HepG2 (cell line): Measurements from ENCODE around the gene CLDN9. TPM values are rescaled to one million over a fixed set of nuclear protein-coding genes. Genes with fewer than 3 reads are reported as not detected.
A peak's percentile ranks its signal among the peaks of the same experiment; 100 is the strongest.

Source experiments
- ATAC-seq: fragments of 200-7000 bp; cut with Tn5 transposase; 3 replicates; pipeline ENCODE4 v1.9.1; 2020; ENCODE audit warnings: mild to moderate bottlenecking, moderate library complexity
- BruUV-seq: library from RNA; stranded (reverse); fragments of 400-500 nt; replicated peaks from 2 replicates; lab custom pipeline; 2021; lab: Mats Ljungman, UMichigan
- CTCF ChIA-PET: fragments of 300-600 bp; formaldehyde crosslinking; extraction: SDS; loops from one replicate; lab custom pipeline; 2021; ENCODE audit warnings: low total read pairs, inconsistent platforms, low intra/inter-chr PET ratio; lab: Yijun Ruan, JAX
- POLR2A ChIA-PET: fragments of 350-600 bp; sonication (Branson Sonifier 250); formaldehyde crosslinking; loops from one replicate; lab custom pipeline; 2020; ENCODE audit warnings: antibody characterized with exemption, inconsistent platforms; lab: Yijun Ruan, JAX
- DNase-seq: peaks from one replicate; pipeline ENCODE4 v3.0.0-alpha.2; 2015; ENCODE audit warnings: low spot score
- FAIRE-seq: peaks from 3 replicates; lab custom pipeline; 2011; peaks lifted over from hg19 to GRCh38; lab: Jason Lieb, UNC
- H2AFZ ChIP-seq: one replicate; pipeline ENCODE4 v1.6.1; 2011; ENCODE audit warnings: low read length, inconsistent platforms
- H3K27ac ChIP-seq: fragments of 300-600 bp; 3 replicates; pipeline ENCODE4 v1.8.0; 2011; ENCODE audit warnings: mixed run types, mild to moderate bottlenecking, mixed read lengths, low read length, inconsistent platforms; ENCODE audit not compliant: insufficient read depth; ENCODE audit errors: extremely low read length
- H3K27me3 ChIP-seq, 2 experiments: fragments of 200-600 bp in 1 of 2; 2 replicates in 1 of 2; 3 replicates in 1 of 2; pipeline versions ENCODE4 v1.6.0 to v1.8.0; 2011; ENCODE audit warnings: low read length in 2 of 2, mild to moderate bottlenecking in 2 of 2, moderate library complexity in 2 of 2, inconsistent platforms in 1 of 2; ENCODE audit not compliant: insufficient read depth in 2 of 2, control insufficient read depth in 1 of 2
- H3K36me3 ChIP-seq, 2 experiments: fragments of 200-600 bp in 1 of 2; replicated peaks in 1 of 2; 2 replicates in 1 of 2; 3 replicates in 1 of 2; pipeline versions ENCODE4 v1.5.1 to v1.8.0; 2011; ENCODE audit warnings: low read length in 2 of 2, inconsistent platforms in 1 of 2; ENCODE audit not compliant: insufficient read depth in 2 of 2, control insufficient read depth in 1 of 2
- H3K4me1 ChIP-seq: 2 replicates; pipeline ENCODE4 v1.5.1; 2012; ENCODE audit warnings: low read length, inconsistent platforms; ENCODE audit not compliant: insufficient read depth
- H3K4me2 ChIP-seq: 2 replicates; pipeline ENCODE4 v1.6.0; 2011; ENCODE audit warnings: low read depth, low read length, inconsistent platforms
- H3K4me3 ChIP-seq, 3 experiments: fragments of 200-600 bp in 1 of 3; sonication (generic), shearing (Covaris generic) in 1 of 3; replicated peaks in 1 of 3; 2 replicates each; pipeline ENCODE4 v1.5.1; 2011 to 2016; ENCODE audit warnings: low read length in 3 of 3, inconsistent platforms in 2 of 3, low read depth in 2 of 3, mild to moderate bottlenecking in 2 of 3, control low read depth in 1 of 3, mixed read lengths in 1 of 3; ENCODE audit not compliant: insufficient read depth in 1 of 3
- H3K79me2 ChIP-seq: one replicate; pipeline ENCODE4 v1.6.1; 2011; ENCODE audit warnings: low read length, inconsistent platforms; ENCODE audit not compliant: insufficient read depth
- H3K9ac ChIP-seq: 2 replicates; pipeline ENCODE4 v1.6.0; 2011; ENCODE audit warnings: mild to moderate bottlenecking, low read depth, low read length, inconsistent platforms; ENCODE audit not compliant: insufficient read depth
- H3K9me3 ChIP-seq: 2 replicates; pipeline ENCODE4 v1.5.1; 2012; ENCODE audit warnings: mild to moderate bottlenecking, low read length
- H4K20me1 ChIP-seq: 2 replicates; pipeline ENCODE4 v1.6.0; 2011; ENCODE audit warnings: inconsistent platforms, mild to moderate bottlenecking, low read length, moderate library complexity; ENCODE audit not compliant: insufficient read depth
- AGO2 ChIP-seq: fragments of 200-400 bp; formaldehyde crosslinking; optimal IDR thresholded peaks from 2 replicates; pipeline ENCODE3; 2017; ENCODE audit warnings: mild to moderate bottlenecking, low read depth, low read length, moderate library complexity
- POLR2G ChIP-seq: fragments of 200-400 bp; formaldehyde crosslinking; IDR thresholded peaks from 2 replicates; pipeline ENCODE4 v1.6.1; 2018; ENCODE audit warnings: mild to moderate bottlenecking, low read depth, low read length, moderate library complexity
- ZNF263 ChIP-seq: sonication (generic); formaldehyde crosslinking; IDR thresholded peaks from 2 replicates; pipeline ENCODE4 v1.4.0; 2020; ENCODE audit warnings: missing genetic modification reagents
- ZNF777 ChIP-seq: sonication (generic); formaldehyde crosslinking; IDR thresholded peaks from 2 replicates; pipeline ENCODE4 v1.4.0; 2020; ENCODE audit warnings: missing genetic modification reagents
- WGBS: methylation state at CpG from one replicate; pipeline ENCODE4 v1.1.6; 2017; ENCODE audit warnings: low lambda C conversion rate; 5-methylcytosine and 5-hydroxymethylcytosine counted together
- in situ Hi-C: cut with HindIII; loops from 2 replicates; pipeline ENCODE4 v1.10.0; 2017; ENCODE audit warnings: low pct_unique_long_range_greater_than_20kb; ENCODE audit not compliant: extremely low pct_ligation_motif_present
- intact Hi-C: fragments of 100-400 bp; cut with micrococcal nuclease; formaldehyde crosslinking; loops from one replicate; pipeline ENCODE4 v1.10.0; 2022; ENCODE audit not compliant: unreplicated experiment
- polyA plus RNA-seq, 8 experiments: library from polyadenylated mRNA; depleted of rRNA in 3 of 8; stranded (reverse) in 7 of 8; unstranded in 1 of 8; fragments of >200 nt; fragmentation: Illumina TruSeq in 4 of 8; extraction: Trizol in 4 of 8; gene quantifications; 2 replicates each; pipeline versions ENCODE4 v1.2.1 to v1.2.3, GENCODE V29; 2011 to 2016; ENCODE audit warnings: low read depth in 4 of 8, missing spikeins in 1 of 8, mixed read lengths in 1 of 8; ENCODE audit not compliant: insufficient read depth in 1 of 8
- total RNA-seq, 5 experiments: library from RNA; depleted of rRNA; stranded (reverse); fragments of >200 nt; fragmentation: Illumina TruSeq; extraction: Trizol; gene quantifications; 2 replicates each; pipeline ENCODE4 v1.2.3, GENCODE V29; 2016; ENCODE audit warnings: low read depth in 1 of 5

The CLDN9 gene
- total and polyA plus RNA-seq, 2 of the 13 experiments (the other 11 are each of a cell fraction or from before 2014, with no cell fraction given) = 0.15 to 0.26 TPM

DNA sequence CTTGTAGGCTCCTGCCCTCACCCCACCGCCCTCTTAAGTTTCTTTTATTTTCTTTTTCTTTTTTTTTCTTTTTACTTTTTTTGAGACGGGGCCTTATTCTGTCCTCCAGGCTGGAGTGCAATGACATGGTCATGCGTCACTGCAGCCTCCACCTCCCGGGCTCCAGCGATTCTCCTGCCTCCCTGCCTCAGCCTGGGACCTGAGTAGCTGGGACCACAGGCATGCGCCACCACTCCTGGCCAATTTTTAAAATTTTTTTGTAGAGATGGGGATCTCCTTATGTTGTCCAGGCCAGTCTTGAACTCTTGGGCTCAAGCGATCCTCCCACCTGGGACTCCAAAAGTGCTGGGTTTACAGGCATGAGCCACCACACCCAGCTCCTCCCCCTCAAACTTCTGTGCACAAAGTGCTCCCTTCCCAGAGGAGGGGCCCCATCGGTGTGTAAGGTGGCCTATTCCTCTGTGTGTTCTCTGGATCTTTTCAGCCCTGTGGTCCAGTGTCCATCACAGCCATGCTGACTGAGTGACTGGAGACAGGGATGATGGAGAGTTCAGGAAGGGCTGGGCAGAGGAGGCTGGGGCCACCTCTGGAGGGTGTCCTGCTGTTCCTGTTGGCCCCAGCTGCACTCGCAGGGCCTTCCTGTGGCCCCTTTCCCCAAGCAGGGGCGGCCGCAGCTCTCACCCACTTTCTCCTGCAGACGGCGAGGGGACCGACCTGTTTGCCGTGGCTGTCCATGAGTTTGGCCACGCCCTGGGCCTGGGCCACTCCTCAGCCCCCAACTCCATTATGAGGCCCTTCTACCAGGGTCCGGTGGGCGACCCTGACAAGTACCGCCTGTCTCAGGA, 43.8 kb downstream of the CLDN9 start:
- Histone ChIP-seq H3K9ac (no peak overlapping the region), H3K4me1 (peaks cover 14% of the 10 kb centered on the region), H2AFZ (no peak overlapping the region), H4K20me1 (no peaks in the 10 kb centered on the region), H3K9me3 (no peaks in the 10 kb centered on the region), H3K27ac (no peak overlapping the region), H3K4me3 (no peak overlapping the region), H3K79me2 (no peaks in the 10 kb centered on the region), H3K27me3 (peaks cover 0 to under 1% of the 10 kb centered on the region in 2 experiments; a peak in 1 of 5 replicates), H3K36me3 (no peaks in the 10 kb centered on the region), H3K4me2 (no peak overlapping the region)
- POLR2A ChIA-PET = interaction anchor here (1.6 kb wide), 1 partner anchor 36 kb away, joined by 3 read pairs; the partner anchor contains the start of gene TNFRSF12A
- DNase-seq (no peak), ATAC-seq (no peak), FAIRE-seq (no peak)
- BruUV-seq = no TSS peak
- TF ChIP-seq ZNF263 (CRISPR knock-in tag) (0 out of 2 replicates have a peak, but pooled peaks have one; percentile 62), POLR2G (peak; percentile 8; the same call in 1 of the 2 replicates), AGO2 (peak; percentile 32), ZNF777 (no peak)
- WGBS = 80% methylated on average over 14 of the region's 19 CpGs
- intact Hi-C loops (no loop called here), in situ Hi-C loops (no loop called here)
- CTCF ChIA-PET = no interaction called here
